HuH-7 (cell line): ENCODE measurements around the gene PCNX1.
"Not testable (repeated sequence)": the region's sequence is repeated elsewhere in the genome, so short reads cannot be mapped to it uniquely, and the experiment has no call there.

Experiments
- DNase-seq: peaks from one replicate; pipeline ENCODE4 v3.0.0; 2011; ENCODE audit warnings: low spot score

Gene PCNX1

DNA sequence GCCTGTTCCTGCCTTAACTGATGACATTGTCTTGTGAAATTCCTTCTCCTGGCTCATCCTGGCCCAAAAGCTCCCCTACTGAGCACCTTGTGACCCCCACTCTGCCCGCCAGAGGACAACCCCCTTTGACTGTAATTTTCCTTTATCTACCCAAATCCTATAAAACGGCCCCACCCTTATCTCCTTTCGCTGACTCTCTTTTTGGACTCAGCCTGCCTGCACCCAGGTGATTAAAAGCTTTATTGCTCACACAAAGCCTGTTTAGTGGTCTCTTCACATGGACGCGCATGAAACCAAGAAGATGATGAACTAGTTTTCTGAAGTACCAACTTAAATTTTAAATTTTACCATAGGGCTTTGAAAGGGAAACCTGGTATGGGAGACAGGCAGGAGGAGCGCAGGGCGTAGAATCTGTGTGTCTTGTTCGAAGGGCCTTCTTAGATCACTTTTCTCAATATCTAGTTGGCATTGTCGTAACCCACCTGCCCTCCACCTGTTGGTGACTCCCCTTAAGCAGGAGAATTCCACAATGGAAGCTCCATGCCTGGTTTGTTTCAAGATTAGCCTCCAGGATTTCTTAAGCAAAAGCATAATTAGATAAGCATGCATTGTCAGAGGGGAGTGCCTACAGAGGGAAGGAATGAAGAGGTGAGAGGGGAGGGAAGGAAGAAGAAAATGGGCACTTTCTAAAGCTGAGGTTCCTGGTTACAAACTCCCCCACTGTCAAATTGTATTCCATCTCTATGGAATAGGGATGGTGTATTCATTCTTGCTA is 222.6 kb downstream of the PCNX1 start:
- DNase-seq: not testable (repeated sequence)

DNA sequence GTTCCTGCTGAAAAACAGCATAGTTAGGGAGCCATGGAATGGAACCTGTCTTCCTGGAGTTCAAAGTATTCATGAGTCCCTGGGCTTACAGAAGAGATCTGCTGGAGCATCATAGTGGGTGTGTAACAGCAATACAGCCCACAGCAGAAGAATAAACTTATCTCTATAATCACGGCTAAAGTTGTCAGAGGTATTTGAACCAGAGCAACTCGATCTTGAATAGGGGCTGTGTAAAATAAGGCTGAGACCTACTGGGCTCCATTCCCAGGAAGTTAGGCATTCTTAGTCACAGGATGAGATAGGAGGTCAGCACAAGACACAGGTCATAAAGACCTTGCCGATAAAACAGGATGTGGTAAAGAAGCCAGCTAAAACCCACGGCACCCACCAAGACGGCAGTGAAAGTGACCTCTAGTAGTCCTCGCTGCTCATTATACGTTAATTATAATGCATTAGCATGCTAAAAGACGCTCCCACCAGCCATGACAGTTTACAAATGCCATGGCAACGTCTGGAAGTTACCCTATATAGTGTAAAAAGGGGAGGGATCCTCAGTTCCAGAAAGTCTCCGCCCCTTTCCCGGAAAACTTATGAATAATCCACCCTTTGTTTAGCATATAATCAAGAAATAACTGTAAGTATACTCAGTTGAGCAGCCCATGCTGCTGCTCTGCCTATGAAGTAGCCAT is 223.4 kb downstream of the PCNX1 start:
- no peak for DNase-seq

DNA sequence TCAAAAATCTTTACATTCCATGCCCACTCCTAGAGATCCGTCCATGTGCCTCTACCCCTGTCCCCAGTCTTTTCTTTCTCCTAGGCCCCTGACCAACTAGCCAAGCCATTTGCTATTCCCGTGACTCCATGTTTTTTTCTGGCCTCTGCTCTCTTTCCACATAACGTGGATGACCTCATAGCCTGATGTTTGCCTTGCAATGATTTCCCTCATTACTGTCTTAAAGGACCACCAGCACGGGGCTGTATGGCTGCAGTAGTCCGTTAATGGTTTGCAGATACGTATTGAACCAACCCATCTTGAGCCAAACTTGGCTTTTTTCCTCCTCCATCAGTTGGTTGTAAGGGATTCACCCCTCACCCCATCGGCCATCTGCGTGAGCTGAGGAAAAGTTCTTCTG is 226.0 kb downstream of the PCNX1 start:
- no peak for DNase-seq

DNA sequence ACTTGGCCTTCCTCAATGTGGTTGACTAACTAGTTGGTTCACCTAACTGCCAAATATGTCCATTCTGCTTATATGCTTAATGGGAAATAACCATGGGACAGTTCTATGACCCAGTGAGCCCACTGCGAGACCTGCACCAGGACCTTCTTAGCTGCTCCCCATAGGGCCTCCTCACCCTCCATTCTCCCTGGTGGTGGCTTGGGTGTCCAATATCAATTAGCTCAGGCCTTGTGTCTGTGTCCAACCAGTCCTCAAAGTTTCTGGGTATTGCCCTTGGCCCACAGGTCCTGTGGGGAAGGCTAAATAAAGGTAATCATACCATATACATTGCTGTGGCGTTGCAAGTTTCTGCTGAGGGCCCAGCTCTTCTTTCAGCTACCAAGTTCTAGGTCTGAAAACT is 228.2 kb downstream of the PCNX1 start:
- DNase-seq: no peak

DNA sequence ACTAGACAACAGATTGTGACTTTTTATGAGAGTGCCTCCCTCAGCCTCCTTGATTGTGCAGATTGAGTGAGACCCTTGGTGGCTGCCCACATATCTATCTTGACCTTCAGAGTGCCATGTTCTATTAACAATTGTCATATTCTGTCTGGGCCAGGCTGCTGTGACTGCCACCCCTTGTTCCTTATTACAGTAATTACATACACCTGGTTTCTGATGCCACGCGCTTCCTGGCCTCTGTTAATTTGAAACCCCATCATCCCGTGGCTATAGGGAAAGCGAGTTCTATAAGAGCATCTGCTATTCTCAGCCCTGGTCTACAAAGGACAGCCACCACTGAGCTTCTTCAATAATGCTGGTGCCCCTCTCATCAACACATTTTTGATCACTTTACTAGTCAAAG is 228.7 kb downstream of the PCNX1 start:
- DNase-seq: no peak

DNA sequence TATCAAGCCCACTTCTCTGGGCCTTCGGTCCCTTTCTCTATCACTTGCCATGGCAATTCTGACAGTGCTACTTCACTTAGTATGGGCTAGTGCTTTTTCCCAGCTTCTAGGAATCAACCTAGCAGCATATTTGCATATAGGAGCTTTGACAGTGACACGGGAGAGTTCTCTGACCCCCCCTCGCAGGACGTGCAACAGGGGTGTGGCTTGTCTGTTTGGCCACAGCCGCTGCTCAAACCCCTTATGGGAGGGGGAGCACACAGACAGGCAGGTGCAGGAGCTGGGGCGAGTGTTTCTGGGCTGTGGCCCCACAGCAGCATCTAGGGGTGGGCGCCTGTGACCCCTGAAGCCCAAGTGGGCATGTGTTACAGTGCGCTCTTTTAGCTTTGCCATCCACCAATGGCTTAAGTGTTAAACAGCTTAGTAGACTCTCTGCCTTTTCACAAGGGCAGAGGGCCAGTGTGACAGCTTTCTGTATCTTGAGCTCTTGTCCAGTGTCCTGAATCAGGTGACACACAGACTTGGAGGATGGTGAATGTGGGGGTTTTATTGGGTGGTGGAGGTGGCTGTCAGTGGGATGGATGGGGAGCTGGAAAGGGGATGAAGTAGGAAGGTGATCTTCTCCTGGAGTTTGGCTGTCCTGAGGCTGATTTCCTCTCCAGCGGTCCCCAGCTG is 229.3 kb downstream of the PCNX1 start:
- no peak for DNase-seq

DNA sequence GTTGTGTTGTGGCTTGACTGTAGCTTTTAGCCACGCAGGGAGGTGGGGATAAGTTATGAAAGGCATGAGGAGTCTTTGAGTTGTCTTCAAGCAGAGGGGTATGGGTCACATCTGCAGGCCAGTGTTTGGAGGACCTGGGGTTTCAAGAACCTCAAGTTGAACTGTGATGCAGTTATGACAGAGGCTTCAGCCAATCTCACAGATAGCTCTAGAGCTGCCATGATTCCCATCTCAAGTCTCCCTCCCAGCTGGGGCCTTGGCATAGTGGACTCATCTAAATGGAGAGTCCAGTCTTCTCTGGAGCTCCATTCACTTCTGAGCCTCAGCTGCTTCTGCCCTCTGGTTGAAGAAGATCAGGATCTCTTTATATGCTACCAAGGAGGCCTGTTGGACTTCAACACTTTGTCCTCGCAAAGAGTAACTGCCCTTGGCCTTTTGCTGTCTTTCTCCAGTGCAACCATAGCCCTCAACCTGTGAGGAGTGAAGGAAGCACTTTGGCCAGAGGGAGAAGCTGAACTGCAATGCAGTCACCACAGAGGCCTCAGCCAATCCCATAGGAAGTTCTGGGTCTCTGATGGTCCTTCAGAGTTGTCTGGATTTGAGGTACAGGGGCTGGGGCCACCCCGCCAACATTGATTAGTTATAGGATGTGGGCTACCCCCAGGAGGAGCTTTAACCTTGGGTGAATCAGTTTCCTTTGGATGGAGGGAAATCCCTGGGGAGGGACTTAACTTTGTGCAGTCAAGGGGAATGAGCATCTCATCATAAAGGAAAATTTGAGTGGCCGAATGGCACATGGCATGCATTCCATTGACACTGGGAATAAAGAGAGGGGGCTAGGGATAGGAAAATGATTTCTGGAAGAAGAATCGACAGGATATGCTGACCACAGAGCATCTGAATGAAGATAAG is 230.5 kb downstream of the PCNX1 start:
- no peak for DNase-seq

DNA sequence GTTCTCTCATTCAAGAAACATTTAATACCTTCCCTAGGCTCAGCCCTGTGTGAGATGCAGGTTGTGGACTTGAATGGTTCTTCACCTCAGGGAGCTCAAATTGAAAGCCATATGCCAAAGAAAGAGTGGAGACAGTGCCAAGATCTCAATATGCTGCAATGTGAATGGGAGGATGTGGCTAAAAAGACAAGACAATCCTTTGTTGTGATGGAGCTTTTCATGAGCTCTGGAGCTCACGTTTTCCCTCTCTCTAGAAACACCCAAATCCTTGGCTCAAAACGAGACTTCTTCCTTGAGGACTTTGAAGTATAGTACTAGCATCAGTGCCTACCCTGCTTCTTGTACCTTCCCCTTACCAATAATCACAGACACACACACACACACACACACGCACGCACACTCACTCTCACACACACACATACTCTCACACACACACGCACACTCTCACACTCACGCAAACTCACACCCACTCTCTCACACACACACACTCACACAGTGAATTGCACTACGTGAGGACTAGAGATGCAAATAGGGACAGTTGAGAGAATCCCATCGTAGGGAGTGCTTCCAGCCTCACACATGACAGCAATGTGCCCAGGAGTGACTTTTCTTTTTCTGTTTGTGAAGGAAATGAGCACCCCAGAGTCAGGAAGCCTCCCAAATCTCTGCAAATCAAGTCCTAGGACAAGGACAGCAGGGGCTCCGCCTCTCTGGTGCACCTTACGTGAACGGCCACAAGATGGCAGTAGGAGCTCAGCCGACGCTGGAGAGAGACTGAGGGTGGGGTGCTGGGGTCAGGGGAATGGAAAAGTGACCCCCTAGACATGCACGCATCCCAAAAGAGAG is 231.4 kb downstream of the PCNX1 start:
- DNase-seq: peak; percentile 57

DNA sequence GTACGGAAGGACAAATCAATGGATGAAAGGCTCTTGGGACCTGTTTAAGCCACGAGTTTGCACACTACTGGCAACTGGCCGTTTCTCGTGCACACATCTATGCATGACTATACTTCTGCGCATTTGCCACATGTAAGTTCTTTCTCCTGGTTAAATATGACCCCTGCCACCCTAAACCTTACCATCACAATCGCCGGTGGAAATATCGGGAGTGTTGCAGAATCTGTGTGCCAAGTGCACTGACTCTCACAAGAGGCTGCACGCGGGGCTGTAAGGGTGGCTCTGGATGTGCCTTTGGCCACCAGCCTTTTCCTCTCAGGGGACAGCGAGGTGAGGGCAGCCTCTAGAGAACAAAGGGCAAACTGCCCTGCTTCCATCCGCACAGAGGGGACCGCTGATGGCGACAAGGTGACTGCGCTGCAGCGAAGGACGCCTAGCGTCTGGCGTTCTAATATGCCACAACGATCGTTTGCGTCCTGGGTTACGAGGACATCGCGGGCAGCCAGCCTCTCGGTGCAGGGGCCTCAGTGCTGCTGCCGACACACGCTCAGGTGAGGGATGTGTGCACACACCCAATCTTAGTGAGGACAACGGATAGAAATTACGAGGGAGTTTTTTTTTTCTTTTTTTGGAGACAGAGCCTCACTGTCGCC is 232.2 kb downstream of the PCNX1 start:
- DNase-seq: no peak

DNA sequence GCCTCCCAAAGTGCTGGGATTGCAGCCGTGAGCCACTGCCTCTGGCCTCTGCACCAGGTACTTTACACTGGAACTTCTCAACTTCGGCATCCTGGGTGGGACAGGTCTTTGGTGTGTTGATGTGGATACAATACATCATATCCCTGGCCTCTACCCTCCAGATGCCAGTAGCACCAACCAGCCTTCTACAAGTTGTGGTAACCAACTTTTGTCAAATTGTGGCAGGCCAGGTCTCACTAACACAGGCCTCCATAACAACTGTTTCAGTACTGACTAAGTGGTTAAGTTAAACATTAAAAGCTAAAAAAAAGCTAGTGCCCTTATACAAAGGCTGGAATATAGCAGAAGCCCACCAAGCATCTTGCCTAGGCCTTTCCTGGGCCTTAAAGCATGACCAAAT is 232.9 kb downstream of the PCNX1 start:
- no peak for DNase-seq

DNA sequence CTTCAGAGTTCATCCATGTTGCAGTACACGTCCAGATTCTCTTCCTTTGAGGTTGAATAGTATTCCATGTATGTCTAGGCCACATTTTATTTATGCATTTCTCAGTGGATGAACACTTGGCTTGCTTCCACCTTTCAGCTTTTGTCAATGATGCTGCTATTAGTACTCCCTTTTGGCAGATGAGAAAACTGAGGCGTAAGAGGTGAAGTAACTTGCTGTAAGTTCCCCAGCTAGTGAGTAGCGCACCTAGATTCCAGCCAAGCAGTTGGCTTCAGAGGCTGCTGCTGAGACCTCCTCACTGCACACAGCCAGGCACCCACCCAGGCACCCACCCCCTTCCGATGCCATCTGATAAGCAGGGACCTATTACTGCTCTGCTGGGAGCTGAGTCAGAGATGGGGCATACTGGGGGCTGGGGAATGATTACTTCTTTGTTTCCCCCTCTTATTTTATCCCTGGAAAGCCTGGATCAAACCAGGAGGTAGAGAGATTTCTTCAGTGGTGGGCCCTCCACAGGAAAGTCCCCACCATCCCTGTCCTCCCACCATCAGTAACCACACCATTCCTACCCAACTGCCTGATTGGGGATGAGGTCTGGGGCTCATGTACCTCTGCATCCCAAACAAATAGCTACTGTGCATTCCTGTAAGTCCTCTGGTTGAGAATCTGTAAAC is 234.6 kb downstream of the PCNX1 start:
- no peak for DNase-seq

DNA sequence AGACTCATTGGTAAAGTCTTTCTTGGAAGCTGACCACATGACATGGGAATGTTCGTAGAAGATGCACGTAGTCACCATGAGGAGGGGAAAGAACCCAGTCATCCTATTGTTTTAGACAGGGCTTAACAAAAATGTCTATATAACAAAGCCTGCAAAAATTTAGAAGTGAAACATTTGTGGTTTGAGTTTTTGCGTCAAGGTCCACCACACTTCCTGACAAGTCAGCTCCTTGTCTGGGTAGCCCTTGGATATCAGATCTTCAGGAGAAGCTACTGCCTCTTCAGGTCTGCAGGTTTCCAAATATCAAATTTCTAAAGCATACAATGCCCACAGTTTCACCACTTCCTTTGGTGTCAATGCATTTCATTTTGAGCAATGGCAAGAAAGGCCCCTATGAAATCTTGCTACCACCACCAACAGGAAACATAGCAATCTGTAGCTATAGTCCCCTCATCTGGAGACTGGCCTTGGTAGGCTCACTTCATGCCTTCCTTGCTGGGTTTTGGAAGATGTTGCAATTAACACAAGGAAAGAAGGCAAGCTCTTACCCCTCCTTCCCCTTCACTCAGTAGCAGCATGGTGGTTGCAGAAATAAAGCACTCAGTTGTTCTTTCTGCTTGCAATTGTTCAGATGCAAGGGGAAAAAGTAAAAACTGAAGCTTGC is 235.2 kb downstream of the PCNX1 start:
- DNase-seq: no peak

DNA sequence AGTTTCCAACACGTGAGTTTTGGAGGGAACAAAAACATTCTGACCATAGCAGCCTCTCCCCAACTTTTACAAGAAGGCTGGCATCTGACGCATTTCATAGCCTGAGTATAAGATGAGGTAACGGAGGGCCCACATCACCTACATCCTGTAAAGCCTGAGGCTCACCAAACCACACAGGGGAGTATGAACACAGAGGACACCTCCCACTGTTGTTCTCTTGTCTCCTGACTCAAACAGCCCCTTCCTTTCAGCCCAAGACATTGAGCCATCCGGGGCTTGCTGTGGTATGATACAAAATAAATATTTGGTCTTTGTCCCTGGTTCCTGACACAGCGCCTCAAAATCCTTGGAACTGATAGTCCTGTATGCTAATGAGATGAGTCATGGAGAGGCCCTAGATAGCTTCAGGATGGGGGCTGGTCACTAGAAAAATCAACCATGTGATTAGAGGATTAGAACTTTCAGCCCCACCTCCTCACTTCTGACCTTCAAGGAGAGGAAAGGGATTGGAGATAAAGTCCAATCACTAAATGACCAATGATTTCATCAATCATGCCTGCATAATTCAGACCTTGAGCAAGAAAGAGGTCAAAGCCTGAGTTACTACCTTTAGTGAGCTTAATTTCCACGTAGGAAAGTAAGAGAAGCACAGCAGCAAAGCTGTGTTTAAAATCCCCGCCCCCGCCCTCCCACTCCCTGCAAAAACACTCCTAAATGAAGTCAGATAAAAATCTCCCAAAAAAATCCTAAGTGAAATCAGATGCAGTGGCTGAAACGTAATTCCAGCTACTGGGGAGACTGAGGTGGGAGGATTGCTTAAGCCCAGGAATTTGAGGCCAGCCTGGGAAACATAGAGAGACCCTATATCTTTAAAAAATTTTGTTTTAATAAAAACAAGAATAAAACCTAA is 236.4 kb downstream of the PCNX1 start:
- DNase-seq: no peak

DNA sequence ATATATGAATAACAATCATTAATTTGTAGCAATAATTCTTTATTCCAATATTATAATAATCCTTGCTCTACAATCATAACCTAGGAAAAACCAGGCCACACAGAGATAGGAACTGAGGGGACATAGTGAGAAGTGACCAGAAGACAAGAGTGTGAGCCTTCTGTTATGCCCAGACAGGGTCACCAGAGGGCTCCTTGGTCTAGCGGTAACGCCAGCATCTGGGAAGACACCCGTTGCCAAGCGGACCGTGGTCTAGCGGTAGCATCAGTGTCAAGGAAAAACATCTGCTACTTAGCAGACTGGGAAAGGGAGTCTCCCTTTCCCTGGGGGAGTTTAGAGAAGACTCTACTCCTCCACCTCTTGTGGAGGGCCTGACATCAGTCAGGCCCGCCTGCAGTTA is 240.1 kb downstream of the PCNX1 start:
- not testable (repeated sequence) for DNase-seq

DNA sequence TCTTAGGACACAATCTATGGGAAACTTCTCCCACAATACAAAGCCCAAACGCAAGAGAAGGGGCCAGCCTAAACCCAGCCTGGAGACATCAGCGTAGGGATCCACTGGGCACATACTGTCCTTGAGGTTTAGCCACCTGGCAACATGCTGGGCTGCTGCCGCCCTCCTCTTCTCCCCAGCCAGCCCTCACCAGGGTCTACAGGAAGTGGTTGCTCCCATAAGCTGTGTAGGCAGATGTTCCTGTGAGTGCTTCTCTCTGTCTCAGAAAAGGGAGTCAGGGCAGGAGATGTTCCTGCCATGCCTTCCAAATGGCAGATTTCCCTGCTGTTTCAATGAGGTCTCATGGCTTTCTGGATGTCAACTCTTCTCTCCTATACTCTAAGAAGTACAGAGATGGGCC is 241.4 kb downstream of the PCNX1 start:
- no peak for DNase-seq

DNA sequence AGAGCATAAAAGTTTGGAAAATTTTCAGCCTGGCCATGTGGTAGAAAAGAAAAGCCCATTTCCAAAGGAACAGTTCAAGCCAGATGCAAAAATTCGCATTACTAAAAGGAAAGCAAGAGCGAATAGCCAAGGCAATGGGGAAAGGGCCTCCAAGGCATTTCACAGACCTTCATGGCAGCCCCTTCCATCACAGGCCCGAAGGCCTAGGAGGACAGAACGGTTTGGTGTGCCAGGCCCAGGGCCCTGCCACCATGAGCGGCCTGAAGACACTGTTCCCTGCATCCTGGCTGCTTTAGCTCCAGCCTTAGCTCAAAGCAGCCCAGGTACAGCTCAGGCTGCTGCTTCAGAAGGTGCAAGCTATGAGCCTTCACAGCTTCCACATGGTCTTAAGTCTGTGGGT is 243.5 kb downstream of the PCNX1 start:
- no peak for DNase-seq

DNA sequence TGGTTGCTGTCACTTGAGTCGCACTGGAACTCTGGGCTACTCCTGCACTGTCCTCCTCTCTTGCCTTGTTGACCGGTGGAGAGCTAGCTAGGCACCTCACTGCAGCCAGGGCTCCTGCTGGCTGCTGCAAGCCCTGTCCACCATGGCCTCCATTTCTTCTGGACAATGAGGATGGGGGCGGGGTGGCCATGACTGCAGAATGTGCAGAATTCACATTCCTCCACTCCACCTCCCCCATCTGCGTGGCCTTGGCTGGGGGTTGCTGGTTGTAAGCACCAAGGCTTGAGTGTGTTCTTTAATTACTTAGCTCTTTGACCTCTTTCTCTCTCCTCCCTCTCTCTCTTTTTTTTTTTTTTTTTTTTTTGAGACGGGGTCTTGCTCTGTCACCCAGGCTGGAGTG is 248.5 kb downstream of the PCNX1 start:
- no peak for DNase-seq

DNA sequence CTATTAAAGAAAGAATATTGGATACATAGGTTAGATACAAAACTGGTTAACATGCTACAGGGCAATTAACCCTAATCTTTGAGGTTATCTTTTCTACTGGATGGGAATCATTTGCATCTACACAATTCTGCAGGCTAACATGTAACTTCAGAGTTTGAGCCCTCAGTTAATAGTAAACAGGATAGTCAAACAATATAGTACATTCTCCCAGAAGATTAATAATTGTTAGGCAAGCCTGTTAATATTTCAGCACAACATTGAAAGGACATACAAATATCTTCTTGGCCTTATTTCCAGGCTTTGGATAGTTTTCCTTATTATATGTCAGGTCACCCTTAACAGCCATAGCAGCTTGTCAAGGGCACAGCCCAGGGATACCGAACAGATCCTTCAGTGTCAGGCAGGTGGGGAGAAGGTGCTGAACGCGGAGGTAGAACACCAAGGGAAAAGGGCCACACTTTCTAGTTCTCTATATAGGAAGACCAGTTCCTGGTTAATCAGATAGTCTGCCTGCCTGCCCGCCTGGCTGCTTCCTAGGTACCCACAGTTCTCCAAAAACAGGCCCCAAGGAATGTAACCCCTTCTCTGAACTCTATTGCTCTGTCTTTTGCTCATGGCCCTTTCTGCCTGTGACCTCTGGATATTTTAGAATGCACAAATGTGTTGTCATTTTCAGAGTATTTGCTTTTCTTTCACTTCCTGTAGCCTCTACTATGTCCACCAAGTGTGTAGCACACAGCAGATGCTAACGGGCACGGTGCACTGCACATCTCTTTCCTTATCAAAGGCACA is 256.0 kb downstream of the PCNX1 start:
- DNase-seq: no peak
